GF-D8 (cell line): Measurements from ENCODE around the gene SKOR1.

Experiments
- DNase-seq: peaks from one replicate; lab custom pipeline; 2025; lab: John Stamatoyannopoulos, UW

Gene SKOR1

GRCh38 chr15:67794832-67795574 lies 30.3 kb upstream of the SKOR1 start:
- DNase-seq, result no peak

- DNase-seq, result no peak
These were observed 28.8 kb upstream of the SKOR1 start for GRCh38 chr15:67796196-67797127.

GRCh38 chr15:67799801-67800205 lies 25.5 kb upstream of the SKOR1 start:
- DNase-seq, result no peak

- no peak for DNase-seq
These were observed 24.2 kb upstream of the SKOR1 start for GRCh38 chr15:67801142-67801541.

- no peak for DNase-seq
These were observed 23.1 kb upstream of the SKOR1 start for GRCh38 chr15:67801926-67802914.

- no peak for DNase-seq
These were observed 22.0 kb upstream of the SKOR1 start for GRCh38 chr15:67803299-67803698.

- no peak for DNase-seq
These were observed 21.1 kb upstream of the SKOR1 start for GRCh38 chr15:67803996-67804843.

GRCh38 chr15:67805008-67805665 lies 20.2 kb upstream of the SKOR1 start:
- DNase-seq, result no peak

GRCh38 chr15:67805666-67806516 lies 19.4 kb upstream of the SKOR1 start:
- no peak for DNase-seq

- DNase-seq, result no peak
These were observed 18.8 kb upstream of the SKOR1 start for GRCh38 chr15:67806536-67806935.

GRCh38 chr15:67807141-67807540 lies 18.2 kb upstream of the SKOR1 start:
- no peak for DNase-seq

- no peak for DNase-seq
These were observed 17.5 kb upstream of the SKOR1 start for GRCh38 chr15:67807836-67808235.

GRCh38 chr15:67808821-67809220 lies 16.5 kb upstream of the SKOR1 start:
- no peak for DNase-seq

- no peak for DNase-seq
These were observed 15.9 kb upstream of the SKOR1 start for GRCh38 chr15:67809441-67809840.

GRCh38 chr15:67809866-67810265 lies 15.4 kb upstream of the SKOR1 start:
- no peak for DNase-seq

GRCh38 chr15:67812241-67812644 lies 13.1 kb upstream of the SKOR1 start:
- no peak for DNase-seq

GRCh38 chr15:67813104-67813634 lies 12.1 kb upstream of the SKOR1 start:
- no peak for DNase-seq

GRCh38 chr15:67815036-67815592 lies 10.2 kb upstream of the SKOR1 start:
- no peak for DNase-seq

- no peak for DNase-seq
These were observed 8.6 kb upstream of the SKOR1 start for GRCh38 chr15:67816668-67817067.
